HG03095 (cell line): ENCODE results near the gene GABRR2.
"Not testable (repeated sequence)": the region's sequence is repeated elsewhere in the genome, so short reads cannot be mapped to it uniquely, and the experiment has no call there.

Experiments
- ATAC-seq: cut with Tn5 transposase; IDR thresholded peaks from one replicate; pipeline ENCODE4 v1.9.1; 2021; ENCODE audit warnings: moderate library complexity; ENCODE audit not compliant: unreplicated experiment

Gene GABRR2

DNA sequence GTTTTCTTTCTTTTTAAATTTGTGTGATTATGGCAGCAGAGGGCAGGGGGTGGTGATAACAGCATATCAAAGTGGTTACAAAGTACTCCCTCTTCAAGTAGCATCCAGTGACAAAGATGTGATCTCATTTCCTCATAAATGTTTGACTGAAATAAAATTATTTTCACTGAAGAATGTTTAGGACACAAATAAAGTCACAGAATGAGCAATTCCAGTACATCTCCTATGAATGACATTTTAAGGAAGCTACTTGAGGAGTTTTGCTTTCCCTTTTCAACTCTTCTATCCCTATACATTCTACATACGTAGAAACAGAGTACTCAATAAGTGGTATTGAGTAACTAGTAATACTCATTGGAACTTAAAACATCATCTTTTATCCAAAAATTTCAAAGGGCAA is 13.9 kb upstream of the GABRR2 start:
- ATAC-seq, result no peak

DNA sequence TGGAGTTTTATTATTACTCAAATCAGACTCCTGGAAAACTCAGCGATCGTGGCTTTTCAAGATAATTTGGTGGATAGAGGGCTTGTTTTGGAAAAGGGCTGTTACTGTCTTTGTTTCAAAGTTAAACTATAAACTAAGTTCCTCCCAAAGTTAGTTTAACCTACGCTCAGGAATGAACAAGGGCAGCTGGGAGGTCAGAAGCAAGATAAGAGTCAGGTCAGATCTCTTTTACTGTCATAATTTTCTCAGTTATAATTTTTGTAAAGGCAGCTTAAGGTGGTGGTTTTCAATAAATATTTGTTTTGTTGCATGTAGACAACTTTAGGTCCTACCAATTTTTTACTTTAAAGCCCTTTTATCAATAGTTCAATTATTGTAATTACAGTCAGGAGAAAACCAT is 9.2 kb upstream of the GABRR2 start:
- no peak for ATAC-seq

GRCh38 chr6:89323511-89323971 is 8.4 kb upstream of the GABRR2 start:
- no peak for ATAC-seq

GRCh38 chr6:89321131-89321970 is 6.3 kb upstream of the GABRR2 start:
- ATAC-seq, result no peak

- ATAC-seq, result no peak
Measured at GRCh38 chr6:89320012-89320559, 5.0 kb upstream of the GABRR2 start.

- no peak for ATAC-seq
Measured at GRCh38 chr6:89317067-89317466, 2.0 kb upstream of the GABRR2 start.

- no peak for ATAC-seq
Measured at GRCh38 chr6:89314692-89315091, 407 bp downstream of the GABRR2 start.

GRCh38 chr6:89313006-89313405 is 2.1 kb downstream of the GABRR2 start:
- no peak for ATAC-seq

DNA sequence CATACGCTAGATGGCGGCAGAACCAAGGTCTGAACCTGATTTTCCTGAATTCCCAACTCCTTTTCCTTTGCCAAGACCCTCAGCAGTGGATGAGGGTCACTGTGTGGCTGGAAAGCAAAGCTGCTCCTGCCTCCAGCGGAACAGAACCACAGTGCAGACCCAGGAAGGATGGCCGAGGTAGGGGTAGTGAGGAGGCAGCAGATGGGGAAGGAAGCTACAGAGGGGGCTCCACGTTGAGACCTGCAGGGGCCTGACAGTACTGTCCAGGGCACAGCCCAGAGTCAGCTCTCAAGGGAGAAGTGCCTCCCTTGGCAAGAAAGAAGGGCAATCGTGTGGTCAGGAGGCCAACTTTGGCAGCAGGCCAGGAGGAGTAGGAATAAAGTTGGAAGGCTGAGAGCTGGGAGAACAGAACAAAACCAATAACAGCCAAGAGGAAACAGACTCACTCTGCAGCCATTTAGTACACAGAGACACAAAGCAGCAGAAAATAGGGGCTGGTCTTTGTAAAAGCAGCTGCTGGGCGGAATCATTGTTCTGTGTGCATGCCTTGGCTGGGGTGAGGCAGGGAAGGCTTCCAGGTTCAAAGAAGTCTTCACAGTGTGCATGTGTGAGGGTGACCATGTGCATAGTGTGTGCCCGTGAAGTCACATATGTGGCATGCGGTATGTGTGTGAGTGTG is 3.1 kb downstream of the GABRR2 start:
- ATAC-seq, result no peak

DNA sequence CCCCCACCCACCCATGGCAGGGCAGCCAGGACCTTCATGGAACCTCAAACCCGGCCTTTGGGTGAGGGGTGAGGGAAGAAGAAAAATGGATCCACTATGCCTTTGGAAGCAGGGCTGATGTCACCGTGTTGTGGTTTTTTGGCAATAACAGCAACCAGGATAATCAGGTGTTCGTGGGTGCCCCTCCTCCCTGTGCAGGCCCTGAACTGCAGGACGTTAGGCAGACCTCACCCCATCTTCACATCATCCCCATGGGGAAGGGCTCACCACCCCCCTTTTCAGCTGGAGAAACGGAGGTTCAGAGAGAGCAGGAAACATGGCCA is 3.6 kb downstream of the GABRR2 start:
- ATAC-seq, result no peak

DNA sequence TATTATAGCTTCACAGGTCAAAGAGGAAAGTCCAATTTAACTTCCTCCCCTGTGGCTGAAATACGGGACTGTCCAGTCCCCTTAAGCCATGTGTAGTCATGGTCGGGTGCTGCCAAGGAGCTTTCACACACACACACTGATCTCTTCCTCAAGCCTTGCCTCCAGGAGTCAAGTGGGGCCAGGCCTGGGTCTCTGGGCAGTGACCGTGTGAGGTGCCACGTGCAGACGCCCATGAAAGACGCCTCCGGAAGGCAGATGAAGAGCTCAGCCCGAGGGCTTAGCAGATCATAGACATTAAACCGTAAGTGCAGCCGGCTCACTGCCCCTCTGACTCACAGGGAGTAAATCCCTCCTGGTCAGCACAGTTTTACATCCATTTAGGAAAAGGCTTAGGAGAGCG is 4.2 kb downstream of the GABRR2 start:
- ATAC-seq, result no peak

DNA sequence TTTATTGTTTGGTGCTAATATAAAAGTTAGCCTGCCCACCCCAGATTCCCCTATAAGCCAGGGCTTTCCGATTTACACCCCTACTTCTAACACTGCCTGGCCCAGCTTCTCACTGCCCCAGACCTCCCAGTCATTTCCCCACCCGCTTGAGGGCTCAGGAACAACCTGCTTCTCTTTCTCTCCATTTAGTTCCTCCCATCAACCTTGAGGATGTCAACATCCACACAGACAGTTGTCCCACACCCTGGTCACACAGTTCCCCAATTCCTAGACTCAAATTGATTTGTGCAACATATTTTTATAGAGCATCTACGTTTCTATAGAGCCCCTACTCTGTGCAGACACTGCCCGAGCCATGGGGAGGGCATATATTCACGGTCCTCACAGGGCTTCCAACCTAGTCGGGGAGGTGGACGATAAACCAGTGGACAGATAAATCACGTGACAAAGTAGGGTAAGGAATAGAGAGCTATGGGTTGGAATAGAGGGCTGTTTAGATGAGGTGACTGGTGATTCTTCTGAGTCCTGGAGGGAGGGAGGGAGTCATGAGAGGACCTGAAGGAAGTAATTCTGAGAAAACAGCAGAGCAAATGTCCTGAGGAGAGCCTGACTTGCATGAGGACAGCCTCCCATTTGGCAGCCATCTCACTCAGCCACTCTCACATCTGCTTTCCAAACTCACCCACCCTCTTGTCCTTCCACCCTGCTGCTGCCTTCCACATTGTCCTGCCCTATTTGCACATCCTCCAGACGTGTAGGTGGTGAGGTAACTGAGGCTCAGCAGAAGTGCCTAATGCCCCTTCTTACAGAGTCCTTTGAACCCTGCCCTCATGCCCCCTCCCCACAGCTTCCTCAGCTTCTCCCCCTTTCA is 6.3 kb downstream of the GABRR2 start:
- ATAC-seq, result no peak

GRCh38 chr6:89304517-89304916 is 10.6 kb downstream of the GABRR2 start:
- not testable (repeated sequence) for ATAC-seq

- no peak for ATAC-seq
Measured at GRCh38 chr6:89302936-89303335, 12.2 kb downstream of the GABRR2 start.

GRCh38 chr6:89302195-89302770 is 12.8 kb downstream of the GABRR2 start:
- ATAC-seq, result no peak

DNA sequence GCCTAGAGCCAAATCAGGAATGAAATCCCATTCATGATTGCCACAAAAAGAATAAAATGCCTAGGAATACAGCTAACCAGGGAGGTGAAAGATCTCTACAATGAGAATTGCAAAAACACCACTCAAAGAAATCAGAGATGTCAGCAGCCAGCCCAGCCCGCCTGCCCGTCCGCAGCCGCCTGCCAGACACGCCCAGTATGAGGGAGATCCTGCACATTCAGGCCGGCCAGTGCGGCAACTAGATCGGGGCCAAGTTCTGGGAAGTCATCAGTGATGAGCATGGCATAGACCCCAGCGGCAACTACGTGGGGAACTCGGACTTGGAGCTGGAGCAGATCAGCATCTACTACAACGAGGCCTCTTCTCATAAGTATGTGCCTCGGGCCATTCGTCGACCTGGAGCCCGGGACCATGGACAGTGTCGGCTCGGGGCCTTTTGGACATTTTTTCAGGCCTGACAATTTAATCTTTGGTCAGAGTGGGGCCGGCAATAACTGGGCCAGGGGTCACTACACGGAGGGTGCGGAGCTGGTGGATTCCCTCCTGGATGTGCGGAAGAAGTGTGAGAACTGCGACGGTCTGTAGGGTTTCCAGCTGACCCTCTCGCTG is 13.4 kb downstream of the GABRR2 start:
- no peak for ATAC-seq

DNA sequence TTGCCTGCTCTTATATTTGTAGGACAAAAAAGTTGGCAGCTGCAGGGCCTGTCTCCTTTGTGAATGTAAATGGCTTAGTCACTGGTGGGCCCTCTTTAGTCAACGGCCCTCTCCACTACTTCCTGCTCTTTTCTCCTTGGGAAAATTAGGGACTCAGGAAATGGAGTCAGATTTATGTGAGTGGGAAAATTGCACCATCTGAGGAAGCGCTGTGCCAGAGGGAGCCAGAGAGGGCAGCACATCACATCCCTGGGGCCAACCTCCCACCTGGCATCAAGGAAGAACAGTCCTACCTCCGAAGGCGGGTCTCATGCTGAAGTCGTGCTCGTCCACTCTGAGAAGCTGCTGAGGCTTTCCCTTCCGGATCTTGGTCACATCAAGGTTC is 15.6 kb downstream of the GABRR2 start:
- no peak for ATAC-seq

GRCh38 chr6:89298680-89299465 is 16.2 kb downstream of the GABRR2 start:
- ATAC-seq, result peak; percentile 41

- ATAC-seq, result peak; percentile 88
Measured at GRCh38 chr6:89297695-89298351, 17.3 kb downstream of the GABRR2 start.
